H1 (cell line): Measurements from ENCODE around the gene UBE2E2. TPM values are rescaled to one million over a fixed set of nuclear protein-coding genes. Genes with fewer than 3 reads are reported as not detected.
"Not testable (repeated sequence)": the region's sequence is repeated elsewhere in the genome, so short reads cannot be mapped to it uniquely, and the experiment has no call there.

ENCODE experiments used
- CTCF ChIA-PET: fragments of 300-600 bp; sonication (Branson Sonifier 250); formaldehyde crosslinking; loops from one replicate; lab custom pipeline; 2021; ENCODE audit not compliant: partially characterized antibody; lab: Charles Lee
- POLR2A ChIA-PET: fragments of 300-600 bp; sonication (Branson Sonifier 250); formaldehyde crosslinking; loops from one replicate; lab custom pipeline; 2021; ENCODE audit warnings: inconsistent platforms; ENCODE audit not compliant: partially characterized antibody; lab: Charles Lee
- DNase-seq, 2 experiments: peaks; one replicate each; pipeline versions ENCODE4 v3.0.0 to v3.0.0-alpha.2; 2010 to 2022; ENCODE audit warnings: low spot score in 2 of 2, low read depth in 1 of 2, mixed read lengths in 1 of 2
- FAIRE-seq: peaks from 2 replicates; lab custom pipeline; 2011; peaks lifted over from hg19 to GRCh38; lab: Jason Lieb, UNC
- H2AFZ ChIP-seq: 2 replicates; pipeline ENCODE4 v1.8.1; 2012; ENCODE audit warnings: low read length, inconsistent platforms
- H2AK5ac ChIP-seq: 2 replicates; pipeline ENCODE4 v1.6.1; 2013; ENCODE audit warnings: low read depth, low read length
- H2BK120ac ChIP-seq: replicated peaks from 2 replicates; pipeline ENCODE3; 2013; ENCODE audit warnings: low read depth, low read length, inconsistent platforms
- H2BK12ac ChIP-seq: 2 replicates; pipeline ENCODE4 v1.6.1; 2013; ENCODE audit warnings: low read depth, low read length
- H2BK15ac ChIP-seq: 2 replicates; pipeline ENCODE4 v1.6.1; 2013; ENCODE audit warnings: low read length
- H2BK20ac ChIP-seq: 2 replicates; pipeline ENCODE4 v1.6.1; 2013; ENCODE audit warnings: low read length
- H2BK5ac ChIP-seq: 2 replicates; pipeline ENCODE4 v1.6.1; 2013; ENCODE audit warnings: low read depth, low read length
- H3K14ac ChIP-seq: 2 replicates; pipeline ENCODE4 v1.6.1; 2013; ENCODE audit warnings: inconsistent platforms; ENCODE audit not compliant: insufficient read length
- H3K18ac ChIP-seq: 2 replicates; pipeline ENCODE4 v1.6.1; 2013; ENCODE audit warnings: low read length; ENCODE audit errors: extremely low read depth
- H3K23ac ChIP-seq: 2 replicates; pipeline ENCODE4 v1.6.1; 2013; ENCODE audit warnings: inconsistent platforms; ENCODE audit not compliant: insufficient read length
- H3K23me2 ChIP-seq: 2 replicates; pipeline ENCODE4 v1.6.1; 2013; ENCODE audit warnings: low read depth, low read length
- H3K27ac ChIP-seq: 2 replicates; pipeline ENCODE4 v1.6.1; 2011; ENCODE audit warnings: low read depth, low read length, inconsistent platforms
- H3K27me3 ChIP-seq, 4 experiments: replicated peaks in 1 of 4; 1 replicate in 1 of 4; 2 replicates in 3 of 4; pipeline versions ENCODE4 v1.6.1 to v1.8.1; 2011 to 2013; ENCODE audit warnings: low read length in 3 of 4, mild to moderate bottlenecking in 3 of 4, inconsistent platforms in 2 of 4, mixed read lengths in 2 of 4, moderate library complexity in 1 of 4; ENCODE audit not compliant: control insufficient read depth in 3 of 4, insufficient read depth in 3 of 4; ENCODE audit errors: extremely low read depth in 1 of 4
- H3K36me3 ChIP-seq, 4 experiments: 2 replicates each; pipeline versions ENCODE4 v1.6.1 to v1.8.1; 2011 to 2013; ENCODE audit warnings: mild to moderate bottlenecking in 4 of 4, low read length in 3 of 4, moderate library complexity in 2 of 4, control low read depth in 1 of 4, inconsistent platforms in 1 of 4; ENCODE audit not compliant: insufficient read depth in 4 of 4, control insufficient read depth in 2 of 4
- H3K4ac ChIP-seq: replicated peaks from 2 replicates; pipeline ENCODE3; 2013; ENCODE audit warnings: low read length, low read depth, mixed read lengths, inconsistent platforms; ENCODE audit not compliant: insufficient read length
- H3K4me1 ChIP-seq, 4 experiments: replicated peaks in 1 of 4; 1 replicate in 1 of 4; 2 replicates in 3 of 4; pipeline versions ENCODE4 v1.6.1 to v1.8.1; 2011 to 2013; ENCODE audit warnings: low read length in 3 of 4, inconsistent platforms in 2 of 4, mixed read lengths in 1 of 4; ENCODE audit not compliant: insufficient read depth in 4 of 4, control insufficient read depth in 3 of 4
- H3K4me2 ChIP-seq, 2 experiments: 2 replicates each; pipeline versions ENCODE4 v1.6.1 to v1.8.1; 2011 to 2013; ENCODE audit warnings: low read depth in 2 of 2, low read length in 2 of 2, control low read depth in 1 of 2, inconsistent platforms in 1 of 2, mild to moderate bottlenecking in 1 of 2; ENCODE audit not compliant: insufficient read depth in 1 of 2
- H3K4me3 ChIP-seq, 4 experiments: fragments of 200-600, 300-600 bp in 1 of 4; sonication (generic), shearing (Covaris generic), sonication (Bioruptor Twin) in 1 of 4; 2 replicates each; pipeline versions ENCODE4 v1.5.1 to v1.8.1; 2011 to 2016; ENCODE audit warnings: low read length in 4 of 4, low read depth in 3 of 4, control low read depth in 2 of 4, inconsistent platforms in 2 of 4, mild to moderate bottlenecking in 2 of 4, mixed read lengths in 1 of 4, moderate library complexity in 1 of 4; ENCODE audit not compliant: insufficient read depth in 2 of 4; ENCODE audit errors: extremely low read depth in 1 of 4
- H3K56ac ChIP-seq: replicated peaks from 2 replicates; pipeline ENCODE3; 2013; ENCODE audit warnings: low read depth, mild to moderate bottlenecking, mixed read lengths, low read length, inconsistent platforms; ENCODE audit not compliant: insufficient read length
- H3K79me1 ChIP-seq: 2 replicates; pipeline ENCODE4 v1.6.1; 2013; ENCODE audit warnings: low read depth, low read length, control low read depth
- H3K79me2 ChIP-seq, 2 experiments: 2 replicates each; pipeline versions ENCODE4 v1.6.1 to v1.8.1; 2012 to 2013; ENCODE audit warnings: low read length in 2 of 2, mild to moderate bottlenecking in 2 of 2, inconsistent platforms in 1 of 2; ENCODE audit not compliant: insufficient read depth in 2 of 2, control insufficient read depth in 1 of 2
- H3K9ac ChIP-seq, 4 experiments: replicated peaks in 1 of 4; 1 replicate in 1 of 4; 2 replicates in 3 of 4; pipeline versions ENCODE4 v1.6.1 to v1.8.1; 2011 to 2013; ENCODE audit warnings: low read depth in 3 of 4, low read length in 3 of 4, control low read depth in 2 of 4, mild to moderate bottlenecking in 2 of 4, moderate library complexity in 2 of 4, inconsistent platforms in 1 of 4; ENCODE audit errors: extremely low read depth in 1 of 4
- H3K9me3 ChIP-seq, 2 experiments: 2 replicates each; pipeline versions ENCODE4 v1.6.1 to v1.8.1; 2012 to 2013; ENCODE audit warnings: mild to moderate bottlenecking in 2 of 2, moderate library complexity in 2 of 2, control low read depth in 1 of 2, inconsistent platforms in 1 of 2, low read depth in 1 of 2, low read length in 1 of 2, mixed read lengths in 1 of 2; ENCODE audit not compliant: insufficient read depth in 2 of 2
- H4K20me1 ChIP-seq, 2 experiments: replicated peaks in 1 of 2; 2 replicates each; pipeline versions ENCODE3 to v1.8.1; 2011 to 2013; ENCODE audit warnings: inconsistent platforms in 2 of 2, low read length in 2 of 2, mild to moderate bottlenecking in 1 of 2; ENCODE audit not compliant: insufficient read depth in 2 of 2, control insufficient read depth in 1 of 2
- H4K5ac ChIP-seq: 2 replicates; pipeline ENCODE4 v1.6.1; 2013; ENCODE audit warnings: low read length, low read depth, mixed read lengths, inconsistent platforms; ENCODE audit not compliant: insufficient read length
- H4K8ac ChIP-seq: 2 replicates; pipeline ENCODE4 v1.8.0; 2013; ENCODE audit warnings: mild to moderate bottlenecking, moderate library complexity, low read length, inconsistent platforms; ENCODE audit not compliant: insufficient read depth; ENCODE audit errors: extremely low read depth
- H4K91ac ChIP-seq: replicated peaks from 2 replicates; pipeline ENCODE3; 2013; ENCODE audit warnings: low read length, mixed read lengths, inconsistent platforms; ENCODE audit not compliant: insufficient read length
- WGBS, 2 experiments: shearing (Covaris generic) in 1 of 2; methylation state at CpG; one replicate each; pipeline versions ENCODE4 v1.1.6 to v1.1.7; 2013 to 2015; ENCODE audit warnings: low lambda C conversion rate in 2 of 2, mixed read lengths in 2 of 2, inconsistent platforms in 1 of 2, low coverage in 1 of 2, missing lambda C conversion rate in 1 of 2; ENCODE audit not compliant: insufficient replicate concordance in 2 of 2, insufficient coverage in 1 of 2, insufficient read length in 1 of 2; ENCODE audit errors: extremely low coverage in 1 of 2, missing lambda C conversion rate in 1 of 2; 5-methylcytosine and 5-hydroxymethylcytosine counted together
- polyA plus RNA-seq, 7 experiments: library from polyadenylated mRNA; depleted of rRNA in 3 of 7; stranded (reverse) in 5 of 7; unstranded in 2 of 7; fragments of >200 nt in 5 of 7; fragments of 200-250 nt in 2 of 7; gene quantifications; 1 replicate in 5 of 7; 2 replicates in 1 of 7; 4 replicates in 1 of 7; pipeline versions ENCODE4 v1.2.1 to v1.2.3, GENCODE V29; 2011 to 2013; ENCODE audit warnings: missing spikeins in 2 of 7, mixed read lengths in 2 of 7
- total RNA-seq: library from RNA; stranded (reverse); fragmentation: NEBNext Ultra II Directional; extraction: Animal tissue kit (Norgen Biotek cat#: 25700); gene quantifications from 2 replicates; pipeline ENCODE4 v1.2.1, GENCODE V29; 2021

Gene UBE2E2
- total and polyA plus RNA-seq, 2 of the 8 experiments (the other 6 are each of a cell fraction or from before 2014, with no cell fraction given): 57.6 to 70.6 TPM

DNA sequence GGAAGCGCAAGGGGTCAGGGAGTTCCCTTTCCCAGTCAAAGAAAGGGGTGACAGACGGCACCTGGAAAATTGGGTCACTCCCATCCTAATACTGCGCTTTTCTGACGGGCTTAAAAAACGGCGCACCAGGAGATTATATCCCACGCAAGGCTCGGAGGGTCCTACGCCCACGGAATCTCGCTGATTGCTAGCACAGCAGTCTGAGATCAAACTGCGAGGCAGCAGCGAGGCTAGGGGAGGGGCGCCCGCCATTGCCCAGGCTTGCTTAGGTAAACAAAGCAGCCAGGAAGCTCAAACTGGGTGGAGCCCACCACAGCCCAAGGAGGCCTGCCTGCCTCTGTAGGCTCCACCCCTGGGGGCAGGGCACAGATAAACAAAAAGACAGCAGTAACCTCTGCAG lies 146.3 kb downstream of the UBE2E2 start:
- H3K79me1 ChIP-seq, H3K23ac ChIP-seq, H3K4me3 ChIP-seq, H2BK5ac ChIP-seq, H2BK12ac ChIP-seq, H3K9ac ChIP-seq, POLR2A ChIA-PET, H3K23me2 ChIP-seq, H4K5ac ChIP-seq, H4K20me1 ChIP-seq, H3K4ac ChIP-seq, DNase-seq, H3K18ac ChIP-seq, H3K27me3 ChIP-seq, H2AK5ac ChIP-seq, H2AFZ ChIP-seq, H4K8ac ChIP-seq, FAIRE-seq, CTCF ChIA-PET, H2BK20ac ChIP-seq, H3K56ac ChIP-seq, H3K14ac ChIP-seq, H3K27ac ChIP-seq, H2BK120ac ChIP-seq, H4K91ac ChIP-seq, H3K4me1 ChIP-seq, H3K4me2 ChIP-seq, H3K79me2 ChIP-seq, H2BK15ac ChIP-seq, H3K36me3 ChIP-seq: not testable (repeated sequence)
- 93% methylated on average over 15 of the region's 15 CpGs; no CpG with 5 or more reads in 1 of the 2 experiments for WGBS, 2 experiments
- peaks cover 10 to 18% of the 10 kb centered on the region in 2 experiments; a peak in 3 of 4 replicates for H3K9me3 ChIP-seq
